Endometrial microvascular endothelial cells (primary cell): ENCODE results near the gene TFF3. TPM values are rescaled to one million over a fixed set of nuclear protein-coding genes. Genes with fewer than 3 reads are reported as not detected.

Experiments
- in situ Hi-C: cut with HindIII; loops from 2 replicates; pipeline ENCODE4 v1.10.0; 2017; ENCODE audit warnings: low sequenced_read_pairs, low pct_unique_long_range_greater_than_20kb; ENCODE audit errors: inconsistent ontology term
- total RNA-seq: library from RNA; depleted of rRNA; stranded (reverse); fragments of >200 nt; gene quantifications from one replicate; pipeline ENCODE4 v1.2.3, GENCODE V29; 2015; ENCODE audit errors: inconsistent ontology term

Gene TFF3
- total RNA-seq, result not detected

- in situ Hi-C loops, result no loop called here
These were observed at the start of gene TFF3 for GRCh38 chr21:42315296-42315891. Gene TFF3 (minus strand): TSS chr21:42315409. CDS start chr21:42315374, 35 bp downstream.

GRCh38 chr21:42364304-42364865 lies 49.2 kb upstream of the TFF3 start:
- in situ Hi-C loops, result no loop called here

- in situ Hi-C loops, result no loop called here
These were observed 48.1 kb upstream of the TFF3 start for GRCh38 chr21:42363312-42363711.

- in situ Hi-C loops, result no loop called here
These were observed 47.5 kb upstream of the TFF3 start for GRCh38 chr21:42362700-42363099.

GRCh38 chr21:42362198-42362597 lies 47.0 kb upstream of the TFF3 start:
- in situ Hi-C loops, result no loop called here

GRCh38 chr21:42361286-42361685 lies 46.1 kb upstream of the TFF3 start:
- in situ Hi-C loops, result no loop called here

- in situ Hi-C loops, result no loop called here
These were observed 45.1 kb upstream of the TFF3 start for GRCh38 chr21:42360317-42360716.

GRCh38 chr21:42358937-42359336 lies 43.7 kb upstream of the TFF3 start:
- in situ Hi-C loops, result no loop called here

- in situ Hi-C loops, result no loop called here
These were observed 43.1 kb upstream of the TFF3 start for GRCh38 chr21:42358261-42358660.

GRCh38 chr21:42357307-42357706 lies 42.1 kb upstream of the TFF3 start:
- in situ Hi-C loops, result no loop called here

- in situ Hi-C loops, result no loop called here
These were observed 41.4 kb upstream of the TFF3 start for GRCh38 chr21:42356650-42357049.

- in situ Hi-C loops, result no loop called here
These were observed 40.8 kb upstream of the TFF3 start for GRCh38 chr21:42356046-42356445.

GRCh38 chr21:42353623-42354022 lies 38.4 kb upstream of the TFF3 start:
- in situ Hi-C loops, result no loop called here

- in situ Hi-C loops, result no loop called here
These were observed 37.4 kb upstream of the TFF3 start for GRCh38 chr21:42352441-42353095.

- in situ Hi-C loops, result no loop called here
These were observed 36.6 kb upstream of the TFF3 start for GRCh38 chr21:42351626-42352440.

GRCh38 chr21:42350927-42351426 lies 35.8 kb upstream of the TFF3 start, which contains the start of gene TFF2:
Gene TFF2 (minus strand): TSS chr21:42350994. CDS start chr21:42350957, 37 bp downstream.
- in situ Hi-C loops, result no loop called here

- in situ Hi-C loops, result no loop called here
These were observed 35.2 kb upstream of the TFF3 start for GRCh38 chr21:42350318-42350910.

- in situ Hi-C loops, result no loop called here
These were observed 34.5 kb upstream of the TFF3 start for GRCh38 chr21:42349420-42350317.
